ENCODE data around the gene TNFRSF17. TPM values are rescaled to one million over a fixed set of nuclear protein-coding genes. Genes with fewer than 3 reads are reported as not detected.
"Not testable (repeated sequence)": the region's sequence is repeated elsewhere in the genome, so short reads cannot be mapped to it uniquely, and the experiment has no call there.

Gene TNFRSF17
- total RNA-seq, 2 donors from 2014 or later: not detected

- TF ChIP-seq, protein P1, sequence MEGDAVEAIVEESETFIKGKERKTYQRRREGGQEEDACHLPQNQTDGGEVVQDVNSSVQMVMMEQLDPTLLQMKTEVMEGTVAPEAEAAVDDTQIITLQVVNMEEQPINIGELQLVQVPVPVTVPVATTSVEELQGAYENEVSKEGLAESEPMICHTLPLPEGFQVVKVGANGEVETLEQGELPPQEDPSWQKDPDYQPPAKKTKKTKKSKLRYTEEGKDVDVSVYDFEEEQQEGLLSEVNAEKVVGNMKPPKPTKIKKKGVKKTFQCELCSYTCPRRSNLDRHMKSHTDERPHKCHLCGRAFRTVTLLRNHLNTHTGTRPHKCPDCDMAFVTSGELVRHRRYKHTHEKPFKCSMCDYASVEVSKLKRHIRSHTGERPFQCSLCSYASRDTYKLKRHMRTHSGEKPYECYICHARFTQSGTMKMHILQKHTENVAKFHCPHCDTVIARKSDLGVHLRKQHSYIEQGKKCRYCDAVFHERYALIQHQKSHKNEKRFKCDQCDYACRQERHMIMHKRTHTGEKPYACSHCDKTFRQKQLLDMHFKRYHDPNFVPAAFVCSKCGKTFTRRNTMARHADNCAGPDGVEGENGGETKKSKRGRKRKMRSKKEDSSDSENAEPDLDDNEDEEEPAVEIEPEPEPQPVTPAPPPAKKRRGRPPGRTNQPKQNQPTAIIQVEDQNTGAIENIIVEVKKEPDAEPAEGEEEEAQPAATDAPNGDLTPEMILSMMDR (IDR thresholded peaks at IDR 0.05): no peak
- Histone ChIP-seq H3K4me1 (ENCODE audit: control insufficient read depth in 1 of 2, low read depth in 2 of 2) (no peaks in the 10 kb centered on the region), H3K27me3 (replicated peaks; ENCODE audit: insufficient read depth) (no peaks in the 10 kb centered on the region), H3K36me3 (no peaks in the 10 kb centered on the region), H3K4me3 (no peak overlapping the region), H3K27ac (no peak overlapping the region), H3K9me3 (no peaks in the 10 kb centered on the region)
- ATAC-seq (ENCODE audit: insufficient number of reproducible peaks, low FRiP score, low read depth): no peak
- DNase-seq (ENCODE audit: low spot score): no peak
Measured at GRCh38 chr16:11956558-11956957, 8.5 kb upstream of the TNFRSF17 start.

DNA sequence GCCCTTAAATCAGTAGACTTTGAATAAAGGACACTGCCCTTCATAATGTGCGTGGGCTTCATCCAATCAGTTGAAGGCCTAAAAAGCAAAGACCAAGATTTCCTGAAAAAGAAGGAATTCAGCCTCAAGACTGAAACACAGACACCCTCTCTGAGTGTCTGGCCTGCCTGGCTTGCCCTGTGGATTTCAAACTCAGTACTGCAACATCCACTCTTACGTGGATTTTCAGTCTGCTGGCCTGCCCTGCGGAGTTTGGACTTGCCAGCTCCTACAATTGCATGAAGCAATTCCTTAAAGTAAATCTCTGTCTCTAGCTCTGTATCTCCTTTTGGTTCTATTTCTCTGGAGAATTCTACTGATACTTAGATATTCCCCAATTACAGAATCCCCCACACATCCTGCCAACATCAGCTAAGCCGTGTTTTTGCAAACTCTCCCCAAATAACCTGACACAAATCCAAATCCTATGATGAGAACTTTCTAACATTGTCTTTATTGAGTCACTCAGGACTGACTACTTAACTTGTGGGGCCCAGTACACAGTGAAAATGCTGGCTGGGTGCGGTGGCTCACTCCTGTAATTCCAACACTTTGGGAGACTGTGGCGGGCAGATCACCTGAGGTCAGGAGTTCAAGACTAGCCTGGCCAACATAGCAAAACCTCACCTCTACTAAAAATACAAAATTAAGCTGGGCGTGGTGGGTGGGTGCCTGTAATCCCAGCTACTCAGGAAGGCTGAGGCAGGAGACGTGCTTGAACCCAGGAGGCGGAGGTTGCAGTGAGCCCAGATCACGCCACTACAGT, 7.2 kb upstream of the TNFRSF17 start:
- Histone ChIP-seq H3K4me1 (ENCODE audit: control insufficient read depth in 1 of 2, low read depth in 2 of 2) (no peaks in the 10 kb centered on the region), H3K27ac (no peak overlapping the region), H3K27me3 (replicated peaks; ENCODE audit: insufficient read depth) (no peaks in the 10 kb centered on the region), H3K9me3 (no peaks in the 10 kb centered on the region), H3K36me3 (no peaks in the 10 kb centered on the region), H3K4me3 (no peak overlapping the region)
- no peak for ATAC-seq (ENCODE audit: insufficient number of reproducible peaks, low FRiP score, low read depth)
- no peak for DNase-seq (ENCODE audit: low spot score)
- TF ChIP-seq, protein P1 (IDR thresholded peaks at IDR 0.05): no peak

DNA sequence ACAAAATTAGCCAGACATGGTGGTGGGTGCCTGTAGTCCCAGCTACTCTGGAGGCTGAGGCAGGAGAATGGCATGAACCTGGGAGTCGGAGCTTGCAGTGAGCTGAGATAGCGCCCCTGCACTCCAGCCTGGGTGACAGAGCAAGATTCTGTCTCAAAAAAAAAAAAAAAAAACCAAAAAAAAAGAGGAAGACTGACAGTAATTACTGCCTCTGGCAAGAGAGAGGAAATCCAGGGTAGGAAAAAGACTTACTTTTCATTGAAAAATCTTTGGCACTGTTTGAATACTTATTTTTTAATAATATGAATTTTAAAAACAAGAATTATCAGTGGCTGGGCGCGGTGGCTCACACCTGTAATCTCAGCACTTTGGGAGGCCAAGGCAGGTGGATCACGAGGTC, 2.6 kb upstream of the TNFRSF17 start:
- H3K4me1 ChIP-seq (ENCODE audit: control insufficient read depth in 1 of 2, low read depth in 2 of 2); H3K4me3 ChIP-seq; H3K27me3 ChIP-seq (replicated peaks; ENCODE audit: insufficient read depth); H3K9me3 ChIP-seq; H3K36me3 ChIP-seq; DNase-seq (ENCODE audit: low spot score); H3K27ac ChIP-seq; ATAC-seq (ENCODE audit: insufficient number of reproducible peaks, low FRiP score, low read depth): not testable (repeated sequence)

DNA sequence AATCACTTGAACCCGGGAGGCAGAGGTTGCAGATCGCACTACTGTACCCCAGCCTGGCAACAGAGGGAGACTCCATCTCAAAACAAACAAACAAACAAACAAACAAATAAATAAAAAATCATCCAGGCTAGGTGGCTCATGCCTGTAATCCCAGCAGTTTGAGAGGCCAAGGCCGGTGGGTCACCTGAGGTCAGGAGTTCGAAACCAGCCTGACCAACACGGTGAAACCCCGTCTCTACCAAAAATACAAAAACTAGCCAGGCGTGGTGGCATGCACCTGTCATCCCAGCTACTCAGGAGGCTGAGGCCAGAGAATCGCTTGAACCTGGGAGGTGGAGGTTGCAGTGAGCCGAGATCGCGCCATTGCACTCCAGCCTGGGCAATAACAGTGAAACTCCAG, 2.0 kb upstream of the TNFRSF17 start:
- H3K4me1 ChIP-seq (ENCODE audit: control insufficient read depth in 1 of 2, low read depth in 2 of 2); ATAC-seq (ENCODE audit: insufficient number of reproducible peaks, low FRiP score, low read depth); H3K4me3 ChIP-seq; DNase-seq (ENCODE audit: low spot score); H3K27me3 ChIP-seq (replicated peaks; ENCODE audit: insufficient read depth); H3K27ac ChIP-seq; H3K9me3 ChIP-seq; H3K36me3 ChIP-seq: not testable (repeated sequence)

DNA sequence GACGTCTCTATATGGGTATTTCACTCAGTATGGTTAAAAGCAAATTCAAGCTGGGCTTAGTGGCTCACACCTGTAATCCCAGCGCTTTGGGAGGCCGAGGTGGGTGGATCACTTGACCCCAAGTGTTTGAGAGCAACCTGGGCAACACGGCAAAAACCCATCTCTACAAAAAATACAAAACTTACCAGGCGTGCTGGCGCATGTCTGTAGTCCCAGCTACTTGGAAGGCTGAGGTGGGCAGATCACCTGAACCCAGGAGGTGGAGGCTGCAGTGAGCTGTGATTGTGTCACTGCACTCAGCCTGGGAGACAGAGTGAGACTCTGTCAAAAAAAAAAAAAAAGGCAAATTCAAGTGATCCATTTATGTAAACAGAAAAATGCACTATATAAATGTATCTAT, 1.3 kb upstream of the TNFRSF17 start:
- H3K4me1 ChIP-seq (ENCODE audit: control insufficient read depth in 1 of 2, low read depth in 2 of 2): no peaks in the 10 kb centered on the region
- no peak for ATAC-seq (ENCODE audit: insufficient number of reproducible peaks, low FRiP score, low read depth)
- no peak overlapping the region for H3K4me3 ChIP-seq
- no peaks in the 10 kb centered on the region for H3K36me3 ChIP-seq
- no peaks in the 10 kb centered on the region for H3K9me3 ChIP-seq
- no peak overlapping the region for H3K27ac ChIP-seq
- no peak for DNase-seq (ENCODE audit: low spot score)
- TF ChIP-seq, protein P1 (IDR thresholded peaks at IDR 0.05): no peak
- no peaks in the 10 kb centered on the region for H3K27me3 ChIP-seq (replicated peaks; ENCODE audit: insufficient read depth)

DNA sequence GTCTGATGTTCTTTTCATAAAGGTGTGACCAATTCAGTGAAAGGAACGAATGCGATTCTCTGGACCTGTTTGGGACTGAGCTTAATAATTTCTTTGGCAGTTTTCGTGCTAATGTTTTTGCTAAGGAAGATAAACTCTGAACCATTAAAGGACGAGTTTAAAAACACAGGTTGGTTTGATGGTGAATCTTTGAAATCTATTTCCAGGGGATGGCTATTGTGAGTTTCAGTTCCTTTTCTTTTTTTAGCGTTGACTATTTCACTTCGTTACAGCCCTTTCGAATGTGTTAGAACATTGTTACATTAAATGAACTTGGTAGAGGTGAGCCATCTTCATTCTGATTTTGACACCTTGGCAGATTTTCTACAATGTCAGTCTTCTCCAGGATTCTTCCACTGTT, 1.2 kb downstream of the TNFRSF17 start:
- TF ChIP-seq, protein P1 (IDR thresholded peaks at IDR 0.05): no peak
- Histone ChIP-seq H3K27ac (no peak overlapping the region), H3K27me3 (replicated peaks; ENCODE audit: insufficient read depth) (no peaks in the 10 kb centered on the region), H3K36me3 (no peaks in the 10 kb centered on the region), H3K4me1 (ENCODE audit: control insufficient read depth in 1 of 2, low read depth in 2 of 2) (no peaks in the 10 kb centered on the region), H3K9me3 (no peaks in the 10 kb centered on the region), H3K4me3 (no peak overlapping the region)
- DNase-seq (ENCODE audit: low spot score) (no peak), ATAC-seq (ENCODE audit: insufficient number of reproducible peaks, low FRiP score, low read depth) (no peak)
